Naive thymus-derived CD4-positive, alpha-beta T cell (primary cell): Measurements from ENCODE around the gene ATP1B2. TPM values are rescaled to one million over a fixed set of nuclear protein-coding genes. Genes with fewer than 3 reads are reported as not detected.

ENCODE experiments used
- ATAC-seq: fragments of 150-1000 bp; cut with Tn5 transposase; 2 replicates; pipeline ENCODE4 v1.10.0; 2021; ENCODE audit warnings: mild to moderate bottlenecking, moderate library complexity
- CTCF ChIA-PET: fragments of 350-600 bp; sonication (Branson Sonifier 250); formaldehyde crosslinking; loops from one replicate; lab custom pipeline; 2021; ENCODE audit warnings: antibody characterized with exemption; lab: Charles Lee
- POLR2A ChIA-PET: fragments of 350-600 bp; sonication (Branson Sonifier 250); formaldehyde crosslinking; loops from one replicate; lab custom pipeline; 2021; ENCODE audit warnings: antibody characterized with exemption, inconsistent platforms; lab: Charles Lee
- DNase-seq, 9 donors: peaks; one replicate each; pipeline versions ENCODE4 v3.0.0 to v3.0.0-alpha.2; 2020 to 2022; ENCODE audit warnings: mixed read lengths in 1 of 9
- H3K27ac ChIP-seq: one replicate; pipeline ENCODE4 v1.7.0; 2013; ENCODE audit warnings: mild to moderate bottlenecking, low read depth, low read length, moderate library complexity
- H3K27me3 ChIP-seq, 2 donors: one replicate each; pipeline ENCODE4 v1.7.0; 2013; ENCODE audit warnings: low read length in 2 of 2, mild to moderate bottlenecking in 2 of 2, moderate library complexity in 2 of 2; ENCODE audit not compliant: control insufficient read depth in 2 of 2, insufficient read depth in 2 of 2
- H3K36me3 ChIP-seq, 3 experiments: 1 replicate in 2 of 3; 2 replicates in 1 of 3; pipeline ENCODE4 v1.7.0; 2013; ENCODE audit warnings: low read length in 3 of 3, mild to moderate bottlenecking in 3 of 3, moderate library complexity in 1 of 3; ENCODE audit not compliant: insufficient read depth in 3 of 3, control insufficient read depth in 2 of 3
- H3K4me1 ChIP-seq, 2 donors: one replicate each; pipeline ENCODE4 v1.7.0; 2013; ENCODE audit warnings: low read length in 2 of 2, mild to moderate bottlenecking in 2 of 2, moderate library complexity in 1 of 2; ENCODE audit not compliant: control insufficient read depth in 2 of 2, insufficient read depth in 2 of 2
- H3K4me3 ChIP-seq: 2 replicates; pipeline ENCODE4 v1.7.0; 2013; ENCODE audit warnings: mild to moderate bottlenecking, low read length
- H3K9me3 ChIP-seq, 3 experiments: 1 replicate in 2 of 3; 2 replicates in 1 of 3; pipeline ENCODE4 v1.7.0; 2013; ENCODE audit warnings: low read length in 3 of 3; ENCODE audit not compliant: control insufficient read depth in 2 of 3
- H3K27ac Mint-ChIP-seq, 9 donors: one replicate each; pipeline ENCODE4 v1.8.0; 2020 to 2022; ENCODE audit warnings: mixed read lengths in 9 of 9, mild to moderate bottlenecking in 8 of 9, moderate library complexity in 5 of 9, inconsistent platforms in 2 of 9
- H3K27me3 Mint-ChIP-seq, 5 donors: one replicate each; pipeline ENCODE4 v1.8.0; 2021 to 2022; ENCODE audit warnings: mixed read lengths in 5 of 5, mild to moderate bottlenecking in 1 of 5
- H3K36me3 Mint-ChIP-seq, 5 donors: one replicate each; pipeline ENCODE4 v1.8.0; 2020 to 2022; ENCODE audit warnings: mixed read lengths in 5 of 5, mild to moderate bottlenecking in 3 of 5, inconsistent platforms in 1 of 5
- H3K4me1 Mint-ChIP-seq, 7 donors: one replicate each; pipeline ENCODE4 v1.8.0; 2020 to 2022; ENCODE audit warnings: mixed read lengths in 7 of 7, mild to moderate bottlenecking in 3 of 7, inconsistent platforms in 1 of 7
- H3K4me3 Mint-ChIP-seq, 10 donors: one replicate each; pipeline ENCODE4 v1.8.0; 2020 to 2022; ENCODE audit warnings: mild to moderate bottlenecking in 10 of 10, mixed read lengths in 10 of 10, moderate library complexity in 6 of 10, inconsistent platforms in 2 of 10
- H3K9me3 Mint-ChIP-seq, 11 donors: one replicate each; pipeline ENCODE4 v1.8.0; 2020 to 2022; ENCODE audit warnings: mixed read lengths in 11 of 11, mild to moderate bottlenecking in 4 of 11, inconsistent platforms in 1 of 11, moderate library complexity in 1 of 11
- intact Hi-C, 2 donors: fragments of 100-400 bp; cut with micrococcal nuclease; formaldehyde crosslinking; loops; one replicate each; pipeline ENCODE4 v1.15.1; 2023
- polyA plus RNA-seq, 2 donors: library from polyadenylated mRNA; unstranded; fragments of 300-500 nt; fragmentation: Illumina TruSeq; gene quantifications; one replicate each; pipeline ENCODE4 v1.2.3, GENCODE V29; 2021
- total RNA-seq, 6 experiments: library from RNA in 5 of 6; stranded (reverse) in 5 of 6; gene quantifications; 1 replicate in 5 of 6; 2 replicates in 1 of 6; pipeline ENCODE4 v1.2.3 and lab custom pipeline; 2021 to 2026

Gene ATP1B2
- total and polyA plus RNA-seq, 7 experiments from 2014 or later = 0.12 to 1.1 (median 0.29) TPM; not detected in 2

DNA sequence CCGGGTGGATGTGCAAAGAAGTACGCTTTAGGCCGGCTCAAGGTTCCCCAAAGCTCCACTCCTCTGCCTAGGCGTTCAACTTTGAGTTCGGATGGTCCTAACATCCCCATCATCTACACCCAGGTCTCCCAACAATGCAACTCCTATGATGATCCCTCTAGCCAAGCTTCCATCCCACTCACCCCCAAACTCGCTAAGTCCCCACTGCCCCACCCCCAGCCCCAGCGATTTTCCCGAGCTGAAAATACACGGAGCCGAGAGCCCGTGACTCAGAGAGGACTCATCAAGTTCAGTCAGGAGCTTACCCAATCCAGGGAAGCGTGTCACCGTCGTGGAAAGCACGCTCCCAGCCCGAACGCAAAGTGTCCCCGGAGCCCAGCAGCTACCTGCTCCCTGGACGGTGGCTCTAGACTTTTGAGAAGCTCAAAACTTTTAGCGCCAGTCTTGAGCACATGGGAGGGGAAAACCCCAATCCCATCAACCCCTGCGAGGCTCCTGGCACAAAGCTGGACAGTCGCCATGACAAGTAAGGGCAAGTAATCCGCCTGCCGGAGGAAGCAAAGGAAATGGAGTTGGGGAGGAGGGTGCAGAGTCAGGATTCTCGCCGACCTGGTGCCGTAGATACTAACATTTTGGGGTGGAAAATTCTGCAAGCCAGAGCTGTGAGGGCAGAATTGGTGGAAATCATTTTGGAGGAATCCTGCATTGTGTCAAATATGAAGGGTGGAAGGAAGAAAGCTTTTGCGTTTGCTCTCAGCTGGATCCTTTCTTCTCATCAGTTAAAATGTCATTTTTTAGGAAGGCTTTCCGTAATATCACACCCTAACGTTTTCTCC lies 36.6 kb downstream of the ATP1B2 start, which contains the start of gene TP53:
TP53 (minus strand) TSS at position 419 of the 836 bp plus-strand sequence. CDS start 10,896 bp downstream, outside the sequence.
- no peaks in the 10 kb centered on the region for H3K27me3 ChIP-seq
- H3K4me3 Mint-ChIP-seq = peak within 1 kb of the TSS; percentile 95 to 99 (median 97)
- H3K9me3 ChIP-seq = no peaks in the 10 kb centered on the region
- peaks cover 0 to 11% (median 0%) of the 10 kb centered on the region in 3 experiments for H3K36me3 ChIP-seq
- ChIA-PET POLR2A (interaction anchor here (0.5 to 6.5 kb wide), 64 partner anchors 13 to 1213 kb away, joined by 3 to 101 read pairs (median 5); partner anchors contain the start of genes ACADVL, ACAP1, ATP1B2 and C17orf100), CTCF (interaction anchor here (0.6 to 3.4 kb wide), 30 partner anchors 8 to 467 kb away, joined by 3 to 25 read pairs (median 5); partner anchors contain the start of genes ATP1B2, EFNB3, FXR2 and MPDU1)
- H3K36me3 Mint-ChIP-seq = peaks cover 0 to 24% (median 6%) of the 10 kb centered on the region in 5 donors
- peak within 1 kb of the TSS; percentile 99 to 100 (median 100) for H3K27ac Mint-ChIP-seq
- intact Hi-C loops = loop anchor here (1.0 to 10.0 kb wide), 21 partner anchors 36 to 1035 kb away; partner anchors contain the start of genes ATP1B2 (in 2 of the 2), CTC1 (in 2 of the 2), PFAS (in 2 of the 2) and PHF23 (in 2 of the 2)
- H3K4me1 ChIP-seq = peaks cover 28 to 31% of the 10 kb centered on the region in 2 donors
- peaks cover 0 to 9% (median 0%) of the 10 kb centered on the region in 11 donors for H3K9me3 Mint-ChIP-seq
- no peaks in the 10 kb centered on the region for H3K27me3 Mint-ChIP-seq
- peak within 1 kb of the TSS; percentile 96 for H3K4me3 ChIP-seq
- H3K27ac ChIP-seq = peak within 1 kb of the TSS; percentile 96
- peak; percentile 66 for ATAC-seq
- H3K4me1 Mint-ChIP-seq = peaks cover 30 to 53% (median 46%) of the 10 kb centered on the region in 7 donors
- DNase-seq = peak; percentile 63 to 93 (median 88)

DNA sequence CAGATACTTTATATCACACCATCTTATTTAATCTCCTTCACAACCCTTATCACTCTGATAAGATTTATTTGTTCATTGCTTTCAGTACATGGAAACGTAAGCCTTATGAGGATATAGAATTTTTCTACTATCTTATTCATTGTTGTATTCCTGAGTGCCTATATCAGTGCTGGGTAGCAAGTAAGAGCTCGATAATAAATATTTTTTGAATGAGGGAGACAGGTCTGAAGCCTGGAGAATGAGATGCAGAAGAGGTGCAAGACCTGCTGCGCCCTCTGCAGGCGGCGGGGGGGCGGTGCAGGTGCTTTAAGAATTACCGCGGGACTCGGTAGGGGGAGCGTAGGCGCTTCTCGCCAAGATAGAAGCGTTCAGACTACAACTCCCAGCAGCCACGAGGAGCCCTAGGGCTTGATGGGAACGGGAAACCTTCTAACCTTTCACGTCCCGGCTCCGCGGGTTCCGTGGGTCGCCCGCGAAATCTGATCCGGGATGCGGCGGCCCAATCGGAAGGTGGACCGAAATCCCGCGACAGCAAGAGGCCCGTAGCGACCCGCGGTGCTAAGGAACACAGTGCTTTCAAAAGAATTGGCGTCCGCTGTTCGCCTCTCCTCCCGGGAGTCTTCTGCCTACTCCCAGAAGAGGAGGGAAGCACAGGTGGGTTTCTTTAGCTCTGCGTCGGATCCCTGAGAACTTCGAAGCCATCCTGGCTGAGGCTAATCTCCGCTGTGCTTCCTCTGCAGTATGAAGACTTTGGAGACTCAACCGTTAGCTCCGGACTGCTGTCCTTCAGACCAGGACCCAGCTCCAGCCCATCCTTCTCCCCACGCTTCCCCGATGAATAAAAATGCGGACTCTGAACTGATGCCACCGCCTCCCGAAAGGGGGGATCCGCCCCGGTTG lies 37.4 kb downstream of the ATP1B2 start, which contains the start of gene WRAP53:
WRAP53 (plus strand) TSS at position 570 of the 900 bp plus-strand sequence; CDS start at position 742, 172 bp downstream.
- intact Hi-C loops = loop anchor here (1.0 to 10.0 kb wide), 33 partner anchors 29 to 1036 kb away; partner anchors contain the start of genes ATP1B2 (in 2 of the 2), CTC1 (in 2 of the 2), NAA38 (in 2 of the 2) and PFAS (in 2 of the 2)
- ChIA-PET CTCF (interaction anchor here (0.6 to 3.4 kb wide), 26 partner anchors 9 to 468 kb away, joined by 3 to 25 read pairs (median 6); partner anchors contain the start of genes ATP1B2, FXR2, MPDU1 and SAT2), POLR2A (interaction anchor here (0.7 to 6.5 kb wide), 48 partner anchors 14 to 1212 kb away, joined by 3 to 101 read pairs (median 9); partner anchors contain the start of genes ACAP1, ATP1B2, C17orf100 and CD68)
- peak; percentile 93 to 97 (median 96) for DNase-seq
- Histone ChIP-seq H3K9me3 (no peaks in the 10 kb centered on the region), H3K4me3 (peak within 1 kb of the TSS; percentile 96), H3K4me1 (peaks cover 28 to 31% of the 10 kb centered on the region in 2 donors), H3K36me3 (peaks cover 0 to 14% (median 0%) of the 10 kb centered on the region in 3 experiments), H3K27ac (peak within 1 kb of the TSS; percentile 96), H3K27me3 (no peaks in the 10 kb centered on the region)
- ATAC-seq = peak; percentile 89
- peaks cover 0 to 9% (median 0%) of the 10 kb centered on the region in 11 donors for H3K9me3 Mint-ChIP-seq
- H3K4me1 Mint-ChIP-seq = peaks cover 31 to 47% (median 41%) of the 10 kb centered on the region in 7 donors
- H3K27me3 Mint-ChIP-seq = no peaks in the 10 kb centered on the region
- H3K27ac Mint-ChIP-seq = peak within 1 kb of the TSS; percentile 99 to 100 (median 100)
- H3K36me3 Mint-ChIP-seq = peaks cover 3 to 25% (median 9%) of the 10 kb centered on the region in 5 donors
- peak within 1 kb of the TSS; percentile 95 to 99 (median 97) for H3K4me3 Mint-ChIP-seq

DNA sequence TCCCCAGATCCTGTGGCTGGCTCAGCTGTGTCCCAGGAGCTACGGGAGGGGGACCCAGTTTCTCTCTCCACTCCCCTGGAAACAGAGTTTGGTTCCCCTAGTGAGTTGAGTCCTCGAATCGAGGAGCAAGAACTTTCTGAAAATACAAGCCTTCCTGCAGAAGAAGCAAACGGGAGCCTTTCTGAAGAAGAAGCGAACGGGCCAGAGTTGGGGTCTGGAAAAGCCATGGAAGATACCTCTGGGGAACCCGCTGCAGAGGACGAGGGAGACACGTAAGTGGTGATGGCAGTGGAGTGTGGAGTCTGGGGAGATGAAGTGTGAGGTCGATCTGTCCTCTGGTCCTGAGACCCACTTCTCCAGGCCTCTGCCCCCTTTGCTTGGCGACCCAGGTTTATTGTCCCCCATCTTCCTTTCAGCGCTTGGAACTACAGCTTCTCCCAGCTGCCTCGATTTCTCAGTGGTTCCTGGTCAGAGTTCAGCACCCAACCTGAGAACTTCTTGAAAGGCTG lies 38.1 kb downstream of the ATP1B2 start:
- intact Hi-C loops = loop anchor here (1.0 to 10.0 kb wide), 24 partner anchors 28 to 1037 kb away; partner anchors contain the start of genes CTC1 (in 2 of the 2), NAA38 (in 2 of the 2), PFAS (in 2 of the 2) and SAT2 (in 2 of the 2)
- H3K27me3 Mint-ChIP-seq = no peaks in the 10 kb centered on the region
- Histone ChIP-seq H3K36me3 (peaks cover 0 to 15% (median 0%) of the 10 kb centered on the region in 3 experiments), H3K4me1 (peaks cover 27 to 28% of the 10 kb centered on the region in 2 donors), H3K27me3 (no peaks in the 10 kb centered on the region), H3K27ac (peak overlapping the region; percentile 71), H3K9me3 (no peaks in the 10 kb centered on the region), H3K4me3 (peak overlapping the region; percentile 94)
- POLR2A ChIA-PET = interaction anchor here (0.7 to 6.5 kb wide), 12 partner anchors 15 to 285 kb away, joined by 3 to 101 read pairs (median 50); partner anchors contain the start of genes ATP1B2, FXR2, MPDU1 and POLR2A
- ATAC-seq = no peak
- DNase-seq = no peak
- CTCF ChIA-PET = interaction anchor here (0.6 to 3.4 kb wide), 9 partner anchors 12 to 254 kb away, joined by 3 to 25 read pairs (median 8); partner anchors contain the start of genes SAT2 and SOX15
- H3K4me1 Mint-ChIP-seq = peaks cover 30 to 45% (median 37%) of the 10 kb centered on the region in 7 donors
- peak overlapping the region; percentile 95 to 99 (median 97) for H3K4me3 Mint-ChIP-seq
- peak overlapping the region; percentile 15 to 100 (median 100) for H3K27ac Mint-ChIP-seq
- peaks cover 3 to 28% (median 14%) of the 10 kb centered on the region in 5 donors for H3K36me3 Mint-ChIP-seq
- peaks cover 0 to 9% (median 0%) of the 10 kb centered on the region in 11 donors for H3K9me3 Mint-ChIP-seq

DNA sequence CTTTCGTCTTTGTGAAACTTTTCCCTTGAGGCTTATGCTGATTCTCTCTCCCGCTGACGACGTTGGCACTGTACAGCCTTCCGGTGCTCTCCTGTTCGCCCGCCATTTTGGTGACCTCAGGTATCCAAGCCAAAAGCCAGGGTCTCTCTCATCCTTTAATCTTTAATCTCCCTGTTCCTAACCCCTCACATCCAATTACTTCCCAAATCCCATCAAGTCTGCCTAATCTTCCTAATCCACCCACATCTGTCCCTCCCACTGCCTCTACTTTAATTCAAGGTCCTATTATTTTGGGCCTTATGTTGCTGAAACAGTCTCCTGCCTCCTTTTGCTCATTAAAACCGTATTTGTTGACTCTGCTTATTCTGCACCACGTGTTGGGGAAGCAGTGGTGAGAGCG lies 44.9 kb downstream of the ATP1B2 start:
- H3K36me3 Mint-ChIP-seq = peaks cover 8 to 39% (median 36%) of the 10 kb centered on the region in 5 donors
- peaks cover 0 to 4% (median 0%) of the 10 kb centered on the region in 11 donors for H3K9me3 Mint-ChIP-seq
- Histone ChIP-seq H3K4me1 (no peaks in the 10 kb centered on the region), H3K27me3 (no peaks in the 10 kb centered on the region), H3K27ac (no peak overlapping the region), H3K9me3 (no peaks in the 10 kb centered on the region), H3K36me3 (peaks cover 0 to 17% (median 0%) of the 10 kb centered on the region in 3 experiments), H3K4me3 (no peak overlapping the region)
- H3K27me3 Mint-ChIP-seq = peaks cover 0 to 2% (median 0%) of the 10 kb centered on the region in 5 donors
- peaks cover 0 to 6% (median 0%) of the 10 kb centered on the region in 7 donors for H3K4me1 Mint-ChIP-seq
- ChIA-PET POLR2A (no interaction called here), CTCF (no interaction called here)
- H3K4me3 Mint-ChIP-seq = no peak overlapping the region
- DNase-seq (no peak), ATAC-seq (no peak)
- H3K27ac Mint-ChIP-seq = no peak overlapping the region
- intact Hi-C loops = no loop called here

DNA sequence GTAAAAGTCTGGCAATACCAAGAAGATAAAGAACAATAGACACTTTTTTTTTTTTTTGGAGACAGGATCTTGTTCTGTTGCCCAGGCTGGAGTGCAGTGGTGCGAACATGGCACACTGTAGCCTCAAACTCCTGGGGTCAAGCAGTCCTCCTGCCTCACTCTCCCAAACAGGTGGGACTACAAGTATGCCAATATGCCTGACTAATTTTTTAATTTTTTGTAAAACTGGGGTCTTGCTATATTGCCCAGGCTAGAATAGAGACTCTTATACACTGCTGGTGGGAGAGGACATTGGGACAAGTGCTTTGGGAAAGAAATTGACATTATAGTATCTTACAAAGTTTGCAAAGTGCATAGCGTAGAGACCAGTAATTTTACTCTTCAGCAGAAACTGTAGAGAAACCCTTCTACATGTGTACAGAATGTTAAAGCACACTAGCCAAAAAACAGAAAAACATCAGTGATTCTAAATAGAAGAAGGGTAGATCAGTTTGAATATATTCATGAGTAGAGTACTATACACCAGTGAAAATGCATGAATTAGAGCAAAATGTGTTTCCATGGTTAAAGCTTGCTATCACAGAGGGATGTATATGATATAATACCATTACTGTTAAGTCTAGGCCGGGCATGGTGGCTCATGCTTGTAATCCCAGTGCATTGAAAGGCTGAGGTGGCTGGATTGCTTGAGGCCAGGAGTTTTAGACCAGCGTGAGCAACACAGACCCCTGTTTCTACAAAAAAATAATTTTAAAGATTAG lies 47.3 kb downstream of the ATP1B2 start:
- Histone ChIP-seq H3K27me3 (peaks cover 0 to 3% of the 10 kb centered on the region in 2 donors), H3K4me3 (no peak overlapping the region), H3K36me3 (peaks cover 0 to 38% (median 0%) of the 10 kb centered on the region in 3 experiments), H3K4me1 (no peaks in the 10 kb centered on the region), H3K9me3 (no peaks in the 10 kb centered on the region), H3K27ac (no peak overlapping the region)
- DNase-seq (no peak), ATAC-seq (no peak)
- peaks cover 0 to 22% (median 3%) of the 10 kb centered on the region in 5 donors for H3K27me3 Mint-ChIP-seq
- H3K4me1 Mint-ChIP-seq = peaks cover 0 to 5% (median 0%) of the 10 kb centered on the region in 7 donors
- intact Hi-C loops = no loop called here
- peaks cover 17 to 55% (median 40%) of the 10 kb centered on the region in 5 donors for H3K36me3 Mint-ChIP-seq
- no peak overlapping the region for H3K27ac Mint-ChIP-seq
- H3K4me3 Mint-ChIP-seq = no peak overlapping the region
- POLR2A ChIA-PET = no interaction called here
- H3K9me3 Mint-ChIP-seq = peaks cover 0 to 4% (median 0%) of the 10 kb centered on the region in 11 donors
- CTCF ChIA-PET = no interaction called here
